K562 (cell line): ENCODE data around the gene WNT6. TPM values are rescaled to one million over a fixed set of nuclear protein-coding genes. Genes with fewer than 3 reads are reported as not detected.

Experiments used
- CBX1 ChIP-seq: sonication (generic); IDR thresholded peaks from 2 replicates; pipeline ENCODE4 v1.6.1; 2016; ENCODE audit warnings: antibody characterized with exemption, low read depth, mild to moderate bottlenecking
- PTRF ChIP-seq: fragments of 450-650 bp; IDR thresholded peaks from 2 replicates; pipeline ENCODE4 v1.6.1; 2016; ENCODE audit warnings: mild to moderate bottlenecking, missing genetic modification characterization, missing compliant biosample characterization
- TSC22D4 ChIP-seq: fragments of 450-650 bp; IDR thresholded peaks from 2 replicates; pipeline ENCODE4 v1.6.1; 2016; ENCODE audit warnings: missing genetic modification characterization, missing biosample characterization, control low read depth
- ZNF354B ChIP-seq: fragments of 250-450 bp; sonication (Bioruptor Pico); IDR thresholded peaks from 2 replicates; pipeline ENCODE4 v1.4.0; 2020
- polyA plus RNA-seq, 8 experiments: library from polyadenylated mRNA; depleted of rRNA in 4 of 8; stranded (reverse) in 5 of 8; unstranded in 3 of 8; fragments of >200 nt; fragmentation: Nextera tagmentation in 2 of 8; fragmentation: Illumina TruSeq in 1 of 8; extraction: Ambion mirVana in 2 of 8; extraction: Trizol in 1 of 8; gene quantifications; 2 replicates each; pipeline versions ENCODE4 v1.2.1 to v1.2.3, GENCODE V29; 2011 to 2014; ENCODE audit warnings: inconsistent platforms in 1 of 8, missing spikeins in 1 of 8
- total RNA-seq, 7 experiments: library from RNA; depleted of rRNA in 6 of 7; stranded (reverse); fragments of >200 nt in 6 of 7; fragmentation: Illumina TruSeq in 2 of 7; extraction: Trizol in 2 of 7; gene quantifications; 2 replicates each; pipeline versions ENCODE4 v1.2.1 to v1.2.3, GENCODE V29; 2011 to 2021; ENCODE audit warnings: low replicate concordance in 1 of 7
- TF ChIP-seq, protein P1 (sequence below): fragments of 450-650 bp; IDR thresholded peaks from 2 replicates; pipeline ENCODE4 v1.6.1; 2016; ENCODE audit warnings: mild to moderate bottlenecking, moderate library complexity
- TF ChIP-seq, protein P2 (sequence below): fragments of 450-650 bp; IDR thresholded peaks from 2 replicates; pipeline ENCODE4 v1.6.1; 2017; ENCODE audit warnings: antibody characterized with exemption
- TF ChIP-seq, protein P3 (sequence below), 2 experiments: fragments of 150-350 bp in 1 of 2; IDR thresholded peaks; 2 replicates each; pipeline ENCODE4 v1.6.1; 2012 to 2016; ENCODE audit warnings: low read depth in 2 of 2, low read length in 2 of 2, mild to moderate bottlenecking in 1 of 2, moderate library complexity in 1 of 2
- TF ChIP-seq, protein P4 (sequence below): fragments of 450-650 bp; IDR thresholded peaks from 2 replicates; pipeline ENCODE4 v1.6.1; 2014; ENCODE audit warnings: low read depth, mild to moderate bottlenecking, moderate library complexity, borderline replicate concordance

WNT6 gene
- total and polyA plus RNA-seq, 9 of the 15 experiments (the other 6 are each of a cell fraction or from before 2014, with no cell fraction given): not detected

DNA sequence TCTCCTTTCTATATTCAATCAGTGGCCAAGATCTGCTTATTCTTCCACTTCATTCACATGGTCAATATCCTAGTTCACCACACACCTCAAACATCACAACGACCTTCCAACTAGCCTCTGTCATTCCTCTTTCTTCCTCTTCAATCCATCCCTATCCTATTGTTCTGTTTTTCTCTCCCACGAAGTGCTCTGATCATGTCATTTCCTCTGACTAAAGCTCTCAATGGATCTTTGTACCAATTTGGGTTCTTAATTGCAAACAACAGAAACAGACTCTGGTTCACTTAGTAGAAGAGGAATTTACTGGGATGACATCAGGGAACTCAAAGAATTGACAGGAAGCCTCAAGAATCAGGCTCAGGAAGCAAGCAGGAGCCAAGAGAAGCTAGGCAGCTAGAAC is 44.6 kb downstream of the WNT6 start (continued):
- TF ChIP-seq, protein P1, sequence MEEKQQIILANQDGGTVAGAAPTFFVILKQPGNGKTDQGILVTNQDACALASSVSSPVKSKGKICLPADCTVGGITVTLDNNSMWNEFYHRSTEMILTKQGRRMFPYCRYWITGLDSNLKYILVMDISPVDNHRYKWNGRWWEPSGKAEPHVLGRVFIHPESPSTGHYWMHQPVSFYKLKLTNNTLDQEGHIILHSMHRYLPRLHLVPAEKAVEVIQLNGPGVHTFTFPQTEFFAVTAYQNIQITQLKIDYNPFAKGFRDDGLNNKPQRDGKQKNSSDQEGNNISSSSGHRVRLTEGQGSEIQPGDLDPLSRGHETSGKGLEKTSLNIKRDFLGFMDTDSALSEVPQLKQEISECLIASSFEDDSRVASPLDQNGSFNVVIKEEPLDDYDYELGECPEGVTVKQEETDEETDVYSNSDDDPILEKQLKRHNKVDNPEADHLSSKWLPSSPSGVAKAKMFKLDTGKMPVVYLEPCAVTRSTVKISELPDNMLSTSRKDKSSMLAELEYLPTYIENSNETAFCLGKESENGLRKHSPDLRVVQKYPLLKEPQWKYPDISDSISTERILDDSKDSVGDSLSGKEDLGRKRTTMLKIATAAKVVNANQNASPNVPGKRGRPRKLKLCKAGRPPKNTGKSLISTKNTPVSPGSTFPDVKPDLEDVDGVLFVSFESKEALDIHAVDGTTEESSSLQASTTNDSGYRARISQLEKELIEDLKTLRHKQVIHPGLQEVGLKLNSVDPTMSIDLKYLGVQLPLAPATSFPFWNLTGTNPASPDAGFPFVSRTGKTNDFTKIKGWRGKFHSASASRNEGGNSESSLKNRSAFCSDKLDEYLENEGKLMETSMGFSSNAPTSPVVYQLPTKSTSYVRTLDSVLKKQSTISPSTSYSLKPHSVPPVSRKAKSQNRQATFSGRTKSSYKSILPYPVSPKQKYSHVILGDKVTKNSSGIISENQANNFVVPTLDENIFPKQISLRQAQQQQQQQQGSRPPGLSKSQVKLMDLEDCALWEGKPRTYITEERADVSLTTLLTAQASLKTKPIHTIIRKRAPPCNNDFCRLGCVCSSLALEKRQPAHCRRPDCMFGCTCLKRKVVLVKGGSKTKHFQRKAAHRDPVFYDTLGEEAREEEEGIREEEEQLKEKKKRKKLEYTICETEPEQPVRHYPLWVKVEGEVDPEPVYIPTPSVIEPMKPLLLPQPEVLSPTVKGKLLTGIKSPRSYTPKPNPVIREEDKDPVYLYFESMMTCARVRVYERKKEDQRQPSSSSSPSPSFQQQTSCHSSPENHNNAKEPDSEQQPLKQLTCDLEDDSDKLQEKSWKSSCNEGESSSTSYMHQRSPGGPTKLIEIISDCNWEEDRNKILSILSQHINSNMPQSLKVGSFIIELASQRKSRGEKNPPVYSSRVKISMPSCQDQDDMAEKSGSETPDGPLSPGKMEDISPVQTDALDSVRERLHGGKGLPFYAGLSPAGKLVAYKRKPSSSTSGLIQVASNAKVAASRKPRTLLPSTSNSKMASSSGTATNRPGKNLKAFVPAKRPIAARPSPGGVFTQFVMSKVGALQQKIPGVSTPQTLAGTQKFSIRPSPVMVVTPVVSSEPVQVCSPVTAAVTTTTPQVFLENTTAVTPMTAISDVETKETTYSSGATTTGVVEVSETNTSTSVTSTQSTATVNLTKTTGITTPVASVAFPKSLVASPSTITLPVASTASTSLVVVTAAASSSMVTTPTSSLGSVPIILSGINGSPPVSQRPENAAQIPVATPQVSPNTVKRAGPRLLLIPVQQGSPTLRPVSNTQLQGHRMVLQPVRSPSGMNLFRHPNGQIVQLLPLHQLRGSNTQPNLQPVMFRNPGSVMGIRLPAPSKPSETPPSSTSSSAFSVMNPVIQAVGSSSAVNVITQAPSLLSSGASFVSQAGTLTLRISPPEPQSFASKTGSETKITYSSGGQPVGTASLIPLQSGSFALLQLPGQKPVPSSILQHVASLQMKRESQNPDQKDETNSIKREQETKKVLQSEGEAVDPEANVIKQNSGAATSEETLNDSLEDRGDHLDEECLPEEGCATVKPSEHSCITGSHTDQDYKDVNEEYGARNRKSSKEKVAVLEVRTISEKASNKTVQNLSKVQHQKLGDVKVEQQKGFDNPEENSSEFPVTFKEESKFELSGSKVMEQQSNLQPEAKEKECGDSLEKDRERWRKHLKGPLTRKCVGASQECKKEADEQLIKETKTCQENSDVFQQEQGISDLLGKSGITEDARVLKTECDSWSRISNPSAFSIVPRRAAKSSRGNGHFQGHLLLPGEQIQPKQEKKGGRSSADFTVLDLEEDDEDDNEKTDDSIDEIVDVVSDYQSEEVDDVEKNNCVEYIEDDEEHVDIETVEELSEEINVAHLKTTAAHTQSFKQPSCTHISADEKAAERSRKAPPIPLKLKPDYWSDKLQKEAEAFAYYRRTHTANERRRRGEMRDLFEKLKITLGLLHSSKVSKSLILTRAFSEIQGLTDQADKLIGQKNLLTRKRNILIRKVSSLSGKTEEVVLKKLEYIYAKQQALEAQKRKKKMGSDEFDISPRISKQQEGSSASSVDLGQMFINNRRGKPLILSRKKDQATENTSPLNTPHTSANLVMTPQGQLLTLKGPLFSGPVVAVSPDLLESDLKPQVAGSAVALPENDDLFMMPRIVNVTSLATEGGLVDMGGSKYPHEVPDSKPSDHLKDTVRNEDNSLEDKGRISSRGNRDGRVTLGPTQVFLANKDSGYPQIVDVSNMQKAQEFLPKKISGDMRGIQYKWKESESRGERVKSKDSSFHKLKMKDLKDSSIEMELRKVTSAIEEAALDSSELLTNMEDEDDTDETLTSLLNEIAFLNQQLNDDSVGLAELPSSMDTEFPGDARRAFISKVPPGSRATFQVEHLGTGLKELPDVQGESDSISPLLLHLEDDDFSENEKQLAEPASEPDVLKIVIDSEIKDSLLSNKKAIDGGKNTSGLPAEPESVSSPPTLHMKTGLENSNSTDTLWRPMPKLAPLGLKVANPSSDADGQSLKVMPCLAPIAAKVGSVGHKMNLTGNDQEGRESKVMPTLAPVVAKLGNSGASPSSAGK: no peak
- TF ChIP-seq, protein P2, sequence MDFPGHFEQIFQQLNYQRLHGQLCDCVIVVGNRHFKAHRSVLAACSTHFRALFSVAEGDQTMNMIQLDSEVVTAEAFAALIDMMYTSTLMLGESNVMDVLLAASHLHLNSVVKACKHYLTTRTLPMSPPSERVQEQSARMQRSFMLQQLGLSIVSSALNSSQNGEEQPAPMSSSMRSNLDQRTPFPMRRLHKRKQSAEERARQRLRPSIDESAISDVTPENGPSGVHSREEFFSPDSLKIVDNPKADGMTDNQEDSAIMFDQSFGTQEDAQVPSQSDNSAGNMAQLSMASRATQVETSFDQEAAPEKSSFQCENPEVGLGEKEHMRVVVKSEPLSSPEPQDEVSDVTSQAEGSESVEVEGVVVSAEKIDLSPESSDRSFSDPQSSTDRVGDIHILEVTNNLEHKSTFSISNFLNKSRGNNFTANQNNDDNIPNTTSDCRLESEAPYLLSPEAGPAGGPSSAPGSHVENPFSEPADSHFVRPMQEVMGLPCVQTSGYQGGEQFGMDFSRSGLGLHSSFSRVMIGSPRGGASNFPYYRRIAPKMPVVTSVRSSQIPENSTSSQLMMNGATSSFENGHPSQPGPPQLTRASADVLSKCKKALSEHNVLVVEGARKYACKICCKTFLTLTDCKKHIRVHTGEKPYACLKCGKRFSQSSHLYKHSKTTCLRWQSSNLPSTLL: no peak
- TF ChIP-seq ZNF354B (CRISPR knock-in tag): no peak
- TF ChIP-seq, protein P3, sequence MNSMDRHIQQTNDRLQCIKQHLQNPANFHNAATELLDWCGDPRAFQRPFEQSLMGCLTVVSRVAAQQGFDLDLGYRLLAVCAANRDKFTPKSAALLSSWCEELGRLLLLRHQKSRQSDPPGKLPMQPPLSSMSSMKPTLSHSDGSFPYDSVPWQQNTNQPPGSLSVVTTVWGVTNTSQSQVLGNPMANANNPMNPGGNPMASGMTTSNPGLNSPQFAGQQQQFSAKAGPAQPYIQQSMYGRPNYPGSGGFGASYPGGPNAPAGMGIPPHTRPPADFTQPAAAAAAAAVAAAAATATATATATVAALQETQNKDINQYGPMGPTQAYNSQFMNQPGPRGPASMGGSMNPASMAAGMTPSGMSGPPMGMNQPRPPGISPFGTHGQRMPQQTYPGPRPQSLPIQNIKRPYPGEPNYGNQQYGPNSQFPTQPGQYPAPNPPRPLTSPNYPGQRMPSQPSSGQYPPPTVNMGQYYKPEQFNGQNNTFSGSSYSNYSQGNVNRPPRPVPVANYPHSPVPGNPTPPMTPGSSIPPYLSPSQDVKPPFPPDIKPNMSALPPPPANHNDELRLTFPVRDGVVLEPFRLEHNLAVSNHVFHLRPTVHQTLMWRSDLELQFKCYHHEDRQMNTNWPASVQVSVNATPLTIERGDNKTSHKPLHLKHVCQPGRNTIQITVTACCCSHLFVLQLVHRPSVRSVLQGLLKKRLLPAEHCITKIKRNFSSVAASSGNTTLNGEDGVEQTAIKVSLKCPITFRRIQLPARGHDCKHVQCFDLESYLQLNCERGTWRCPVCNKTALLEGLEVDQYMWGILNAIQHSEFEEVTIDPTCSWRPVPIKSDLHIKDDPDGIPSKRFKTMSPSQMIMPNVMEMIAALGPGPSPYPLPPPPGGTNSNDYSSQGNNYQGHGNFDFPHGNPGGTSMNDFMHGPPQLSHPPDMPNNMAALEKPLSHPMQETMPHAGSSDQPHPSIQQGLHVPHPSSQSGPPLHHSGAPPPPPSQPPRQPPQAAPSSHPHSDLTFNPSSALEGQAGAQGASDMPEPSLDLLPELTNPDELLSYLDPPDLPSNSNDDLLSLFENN (IDR thresholded peaks at IDR 0.05; ENCODE audit: low read depth in 2 of 2, low read length in 2 of 2): no peak
- TF ChIP-seq PTRF (tag): no peak
- TF ChIP-seq CBX1: no peak
- TF ChIP-seq TSC22D4 (tag): no peak
- TF ChIP-seq, protein P4, sequence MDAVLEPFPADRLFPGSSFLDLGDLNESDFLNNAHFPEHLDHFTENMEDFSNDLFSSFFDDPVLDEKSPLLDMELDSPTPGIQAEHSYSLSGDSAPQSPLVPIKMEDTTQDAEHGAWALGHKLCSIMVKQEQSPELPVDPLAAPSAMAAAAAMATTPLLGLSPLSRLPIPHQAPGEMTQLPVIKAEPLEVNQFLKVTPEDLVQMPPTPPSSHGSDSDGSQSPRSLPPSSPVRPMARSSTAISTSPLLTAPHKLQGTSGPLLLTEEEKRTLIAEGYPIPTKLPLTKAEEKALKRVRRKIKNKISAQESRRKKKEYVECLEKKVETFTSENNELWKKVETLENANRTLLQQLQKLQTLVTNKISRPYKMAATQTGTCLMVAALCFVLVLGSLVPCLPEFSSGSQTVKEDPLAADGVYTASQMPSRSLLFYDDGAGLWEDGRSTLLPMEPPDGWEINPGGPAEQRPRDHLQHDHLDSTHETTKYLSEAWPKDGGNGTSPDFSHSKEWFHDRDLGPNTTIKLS: no peak
